Stimulated activated CD4-positive, alpha-beta T cell treated with anti-CD3 and anti-CD28 coated beads, Interleukin-1b, Interleukin-23, amount 100 ng/mL, for 1 hour (primary cell): Measurements from ENCODE around the gene MDK.
"Not testable (repeated sequence)": the region's sequence is repeated elsewhere in the genome, so short reads cannot be mapped to it uniquely, and the experiment has no call there.

Source experiments
- DNase-seq, 2 donors: peaks; one replicate each; pipeline ENCODE4 v3.0.0-alpha.2; 2020; ENCODE audit warnings: low read depth in 2 of 2

Gene MDK

GRCh38 chr11:46367244-46367915 is 14.1 kb upstream of the MDK start:
- peak; percentile 49 to 56 for DNase-seq

- no peak for DNase-seq
Measured at GRCh38 chr11:46367916-46368267, 13.6 kb upstream of the MDK start.

- no peak for DNase-seq
Measured at GRCh38 chr11:46369458-46370152, 11.9 kb upstream of the MDK start.

- DNase-seq = no peak
Measured at GRCh38 chr11:46370253-46370652, 11.2 kb upstream of the MDK start.

- not testable (repeated sequence) for DNase-seq
Measured at GRCh38 chr11:46371262-46371661, 10.2 kb upstream of the MDK start.

- no peak for DNase-seq
Measured at GRCh38 chr11:46372086-46372485, 9.4 kb upstream of the MDK start.

GRCh38 chr11:46372501-46372900 is 9.0 kb upstream of the MDK start:
- DNase-seq = not testable (repeated sequence)

- DNase-seq = no peak
Measured at GRCh38 chr11:46373787-46374740, 7.4 kb upstream of the MDK start.

- DNase-seq = no peak
Measured at GRCh38 chr11:46374815-46375214, 6.7 kb upstream of the MDK start.

- no peak for DNase-seq
Measured at GRCh38 chr11:46375392-46376101, 5.9 kb upstream of the MDK start.

- DNase-seq = no peak
Measured at GRCh38 chr11:46376258-46377050, 5.0 kb upstream of the MDK start.

- DNase-seq = no peak
Measured at GRCh38 chr11:46377290-46377689, 4.2 kb upstream of the MDK start.

GRCh38 chr11:46377831-46378230 is 3.6 kb upstream of the MDK start:
- DNase-seq = no peak

GRCh38 chr11:46378296-46378695 is 3.2 kb upstream of the MDK start:
- no peak for DNase-seq

- no peak for DNase-seq
Measured at GRCh38 chr11:46378811-46379481, 2.5 kb upstream of the MDK start.

- DNase-seq = not testable (repeated sequence)
Measured at GRCh38 chr11:46379482-46380293, 1.8 kb upstream of the MDK start.

- DNase-seq = peak in 1 of 2 donors; percentile 51
Measured at GRCh38 chr11:46380340-46381047, 975 bp upstream of the MDK start.

- DNase-seq = no peak
Measured at GRCh38 chr11:46381819-46382645, 563 bp downstream of the MDK start.
